Glomerular visceral epithelial cell (primary cell): ENCODE data around the gene DNAH11.
"Not testable (repeated sequence)": the region's sequence is repeated elsewhere in the genome, so short reads cannot be mapped to it uniquely, and the experiment has no call there.

Source experiments
- DNase-seq: peaks from one replicate; pipeline ENCODE4 v3.0.0-alpha.2; 2016; ENCODE audit errors: extremely low spot score

The DNAH11 gene

DNA sequence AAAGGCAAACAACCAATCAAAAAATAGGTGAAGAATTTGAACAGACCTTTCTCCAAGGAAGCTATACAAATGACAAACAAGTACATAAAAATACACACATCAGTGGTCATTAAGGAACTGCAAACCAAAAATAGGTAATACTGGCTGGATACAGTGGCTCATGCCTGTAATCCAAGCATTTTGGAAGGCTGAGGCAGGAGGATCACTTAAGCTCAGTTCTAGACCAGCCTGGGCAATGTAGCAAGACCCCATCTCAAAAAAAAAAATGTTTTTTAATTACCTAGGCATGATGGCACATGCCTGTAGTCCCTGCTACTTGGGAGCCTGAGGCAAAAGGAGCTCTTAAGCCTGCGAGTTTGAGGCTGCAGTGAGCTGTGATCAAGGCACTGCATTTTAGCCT is 383.6 kb downstream of the DNAH11 start:
- no peak for DNase-seq

DNA sequence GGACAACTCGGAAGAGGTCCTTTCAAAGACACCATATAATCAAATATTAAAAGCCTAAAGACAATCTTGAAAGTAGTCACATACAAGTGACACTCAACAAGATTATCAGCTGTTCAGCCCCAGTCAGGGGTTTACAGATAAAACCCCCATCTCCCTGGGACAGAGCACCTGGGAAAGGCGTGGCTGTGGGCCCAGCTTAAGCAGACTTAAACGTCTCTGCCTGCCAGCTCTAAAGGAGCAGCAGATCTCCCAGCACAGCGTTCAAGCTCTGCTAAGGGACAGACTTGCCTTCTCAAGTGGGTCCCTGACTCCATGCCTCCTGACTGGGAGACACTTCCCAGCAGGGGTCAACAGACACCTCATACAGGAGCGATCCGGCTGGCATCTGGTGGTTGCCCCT is 384.9 kb downstream of the DNAH11 start:
- no peak for DNase-seq

DNA sequence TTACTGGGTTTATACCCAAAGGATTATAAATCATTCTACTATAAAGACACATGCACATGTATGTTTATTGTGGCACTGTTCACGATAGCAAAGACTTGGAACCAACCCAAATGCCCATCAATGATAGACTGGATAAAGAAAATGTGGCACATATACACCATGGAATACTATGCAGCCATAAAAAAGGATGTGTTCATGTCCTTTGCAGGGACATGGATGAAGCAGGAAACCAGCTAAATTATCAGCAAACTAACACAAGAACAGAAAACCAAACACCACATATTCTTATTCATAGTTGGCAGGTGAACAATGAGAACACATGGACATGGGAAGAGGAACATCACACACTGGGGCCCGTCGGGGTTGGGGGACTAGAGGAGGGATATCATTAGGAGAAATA is 390.5 kb downstream of the DNAH11 start:
- DNase-seq: not testable (repeated sequence)

DNA sequence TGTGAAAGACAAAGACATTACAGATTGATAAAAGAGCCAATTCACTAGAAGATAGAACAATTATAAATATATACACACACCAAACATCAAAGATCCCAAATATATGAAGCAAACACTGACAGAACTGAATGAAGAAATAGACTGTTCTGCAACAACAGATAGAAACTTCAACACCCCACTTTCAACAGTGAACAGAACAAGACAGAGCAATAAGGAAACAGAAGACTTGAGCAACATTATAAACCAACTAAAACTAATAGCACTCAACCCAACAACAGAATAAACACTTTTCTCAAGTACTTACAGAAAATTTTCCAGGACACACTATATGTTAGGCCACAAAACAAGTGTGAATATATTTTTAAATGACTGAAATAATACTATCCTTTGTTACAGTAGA is 392.0 kb downstream of the DNAH11 start:
- DNase-seq: no peak

DNA sequence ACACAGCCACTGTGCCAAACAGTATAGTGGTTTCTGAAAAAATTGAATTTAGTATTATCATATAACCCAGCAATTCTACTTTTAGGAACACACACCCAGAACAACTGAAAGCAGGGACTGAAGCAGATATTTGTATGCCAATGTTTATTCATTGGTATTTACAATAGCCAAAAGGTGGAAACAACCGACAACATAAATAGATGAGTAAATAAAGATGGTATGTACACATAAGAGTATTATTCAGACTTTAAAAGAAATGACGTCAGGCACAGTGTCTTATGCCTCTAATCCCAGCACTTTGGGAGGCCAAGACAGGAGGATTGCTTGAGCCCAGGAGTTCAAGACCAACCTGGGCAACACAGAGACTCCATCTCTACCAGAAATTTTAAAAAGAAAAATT is 395.6 kb downstream of the DNAH11 start:
- DNase-seq: no peak

DNA sequence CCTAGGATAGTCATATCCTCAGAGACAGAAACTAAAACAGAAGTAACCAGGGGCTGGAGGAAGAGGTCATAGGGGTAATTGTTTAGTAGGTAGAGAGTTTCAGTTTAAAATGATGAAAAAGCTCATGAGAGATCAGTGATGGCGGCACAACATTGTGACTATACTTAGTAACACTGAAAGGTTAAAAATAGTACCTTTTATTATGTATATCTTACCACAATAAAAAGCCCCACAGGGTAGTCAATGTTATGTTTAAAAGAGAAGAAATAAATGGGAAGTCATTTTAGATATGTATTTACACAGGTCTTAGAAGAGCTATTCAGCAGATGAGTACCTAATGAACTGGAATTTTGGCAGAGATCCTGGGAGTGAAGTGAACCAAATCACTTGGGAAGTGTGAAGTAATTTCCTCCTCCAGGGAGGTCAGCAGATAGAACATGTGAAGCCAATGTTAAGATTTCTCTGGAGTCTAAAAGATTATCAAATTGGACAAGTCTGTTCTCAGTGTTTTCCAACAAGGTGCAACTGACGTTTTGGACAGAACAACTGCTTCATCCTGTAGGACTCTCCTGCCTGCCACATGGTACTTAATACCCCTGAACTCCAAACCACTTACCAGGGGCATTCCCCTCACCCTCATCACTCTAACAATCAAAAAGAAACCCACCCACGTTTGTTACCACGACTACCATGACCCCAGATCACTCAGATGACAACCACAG is 396.5 kb downstream of the DNAH11 start:
- DNase-seq: peak; percentile 85

DNA sequence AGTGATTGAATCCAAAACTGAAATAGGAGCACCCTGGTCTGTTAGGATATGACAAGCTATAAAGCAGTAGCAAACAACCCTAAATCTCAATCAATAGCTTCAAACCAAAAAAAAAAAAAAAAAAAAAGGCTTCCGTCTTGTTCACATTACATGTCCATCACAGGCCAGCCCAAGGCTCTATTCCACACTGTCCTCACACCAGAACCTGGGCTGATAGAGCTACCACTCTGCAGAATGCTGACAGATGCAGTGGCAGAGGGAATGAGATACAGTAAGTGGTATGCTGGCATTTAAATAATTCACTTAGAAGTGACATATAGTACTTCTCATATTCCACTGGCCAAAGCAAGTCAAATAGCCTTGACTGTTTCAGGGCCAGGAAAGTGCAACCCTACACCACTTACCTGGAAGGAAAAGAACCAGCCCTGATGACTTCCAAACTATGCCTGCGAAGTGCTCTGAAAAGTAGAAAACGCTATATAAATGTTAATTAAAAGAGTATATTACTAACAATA is 397.1 kb downstream of the DNAH11 start:
- DNase-seq: no peak

DNA sequence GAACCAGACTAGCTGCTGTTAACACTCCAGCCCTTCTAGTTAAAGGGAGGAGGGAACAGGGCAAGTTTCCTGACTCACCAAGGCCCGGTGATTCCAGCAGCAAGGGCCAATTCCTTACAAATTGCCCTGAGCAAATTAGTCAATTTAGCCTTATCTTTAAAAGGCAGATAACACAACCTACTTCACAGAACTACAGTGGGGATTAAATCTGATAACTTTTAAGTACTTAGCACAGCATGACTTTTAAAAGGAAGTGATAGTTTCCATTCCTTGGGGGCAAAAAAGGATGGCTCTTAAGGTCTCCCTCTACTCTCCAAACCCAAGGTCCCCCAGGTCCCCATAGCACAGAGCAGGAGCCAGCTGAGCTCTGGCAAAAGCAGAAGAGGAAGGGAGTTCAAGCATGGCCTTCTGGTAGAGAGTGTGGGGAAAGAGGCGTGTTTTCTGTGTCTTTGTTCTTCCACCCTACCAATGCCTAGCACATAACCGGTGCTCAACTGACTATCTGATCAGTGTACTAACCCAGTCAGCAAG is 398.8 kb downstream of the DNAH11 start:
- no peak for DNase-seq

DNA sequence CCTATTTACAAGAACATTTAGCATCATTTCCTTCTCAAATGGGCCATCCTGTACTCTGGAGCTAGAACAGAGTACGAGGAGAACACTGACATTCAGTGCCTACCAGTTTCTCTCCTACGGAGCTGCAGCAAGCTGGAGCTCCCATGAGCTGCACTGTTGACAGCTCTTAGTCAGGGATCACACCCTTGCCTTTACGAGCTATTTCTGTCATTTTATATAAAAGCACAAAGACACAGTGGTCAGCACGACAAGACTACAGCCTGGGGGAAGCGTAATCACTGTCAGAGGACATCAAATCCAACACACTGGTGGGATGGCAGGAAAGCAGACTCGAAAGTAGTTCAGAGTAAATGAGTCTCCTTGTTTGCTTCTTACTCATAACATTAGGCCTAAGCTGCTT is 400.1 kb downstream of the DNAH11 start:
- DNase-seq: no peak

DNA sequence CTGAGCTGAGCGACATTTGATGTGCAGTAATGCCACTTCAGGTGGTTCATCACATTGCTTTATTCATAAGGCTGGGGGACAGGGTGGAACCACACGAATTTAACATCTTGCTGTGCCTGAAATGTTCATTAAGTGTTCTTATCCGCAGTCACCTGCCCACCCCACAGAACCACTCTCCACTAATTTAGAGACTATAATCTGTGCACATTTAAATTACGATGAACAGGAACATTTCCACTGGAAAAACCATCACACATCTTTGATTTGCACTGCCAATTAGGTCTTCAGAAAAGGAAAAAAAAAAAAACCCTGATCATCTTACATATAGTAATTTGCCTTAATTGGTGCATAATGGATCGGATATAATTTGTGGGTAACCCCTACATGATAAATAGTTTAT is 400.6 kb downstream of the DNAH11 start:
- DNase-seq: no peak

DNA sequence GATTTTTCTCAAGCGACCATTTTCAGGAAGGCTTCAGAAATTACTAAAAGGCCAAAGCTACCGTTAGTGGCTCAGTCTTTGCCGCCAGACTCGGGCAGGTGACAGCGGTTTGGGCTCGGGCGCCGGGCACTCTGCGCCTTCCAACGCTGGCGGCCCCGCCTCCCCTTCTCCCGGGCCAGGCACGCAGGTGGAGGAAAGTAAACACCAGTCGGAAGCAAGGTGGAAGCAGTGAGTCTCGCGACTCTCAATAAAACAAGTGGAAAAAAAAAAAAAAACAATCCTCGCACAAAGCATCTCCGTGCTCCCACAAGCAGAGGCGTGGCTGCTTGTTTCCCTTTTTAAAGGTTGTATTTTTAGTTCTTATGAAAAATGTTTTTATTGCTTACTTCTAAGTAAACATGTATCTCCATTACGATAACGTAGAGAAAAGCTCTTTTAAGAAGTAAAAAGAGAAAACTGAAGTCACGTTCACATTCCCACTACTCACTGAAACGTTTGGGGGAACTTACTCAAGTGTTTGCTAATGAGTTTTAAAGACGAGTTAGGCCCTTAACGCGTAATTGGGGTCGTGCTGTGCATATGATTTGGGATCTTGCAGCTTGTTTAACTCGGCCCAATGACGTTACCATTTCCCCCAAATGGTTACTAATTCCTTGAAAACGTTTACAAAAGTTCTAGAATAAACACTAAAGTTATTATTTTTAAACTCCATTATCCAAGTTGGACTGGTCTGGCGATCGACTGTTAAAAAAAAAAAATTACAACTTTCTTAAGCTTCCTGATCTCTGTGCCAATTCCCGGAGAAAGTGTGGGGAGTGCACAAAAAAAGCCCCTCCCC is 402.0 kb downstream of the DNAH11 start:
- peak; percentile 16 for DNase-seq

DNA sequence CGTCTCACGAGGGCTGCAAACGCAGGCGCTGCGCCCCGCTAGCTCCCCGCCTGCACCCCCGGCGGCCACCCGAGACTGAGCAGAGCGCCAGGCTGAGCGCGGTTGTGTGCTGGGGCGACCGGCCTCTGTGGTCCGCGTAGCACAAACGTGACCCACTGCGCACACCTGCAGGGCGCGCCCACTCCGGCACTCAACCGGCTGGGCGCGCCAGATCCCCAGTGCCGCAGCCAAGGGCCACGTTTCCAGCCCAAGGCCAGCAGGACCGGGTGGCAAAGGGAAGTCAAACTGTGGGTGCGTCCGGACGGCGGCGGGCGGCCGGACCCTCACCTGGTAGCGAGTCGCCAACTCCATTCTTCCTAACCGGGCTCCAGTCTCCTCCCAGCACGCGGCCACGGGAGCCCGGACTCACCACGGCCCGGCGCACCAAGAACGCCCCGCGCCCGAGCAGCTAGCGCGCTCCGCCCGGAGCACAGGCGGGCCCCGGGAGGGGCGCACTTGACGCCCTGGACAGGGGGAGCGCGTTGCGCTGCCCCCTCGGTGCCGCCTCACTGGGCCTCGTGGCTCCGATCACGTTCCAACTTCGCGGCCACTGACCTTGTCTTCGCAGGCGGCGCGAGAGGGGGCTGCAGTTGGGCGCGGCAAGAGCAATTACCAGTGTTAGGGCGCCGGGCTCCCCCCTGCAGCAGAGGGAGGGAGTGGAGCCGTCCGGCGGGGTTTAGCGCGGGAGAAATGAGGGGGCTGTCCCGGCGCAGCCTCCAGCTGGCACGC is 402.8 kb downstream of the DNAH11 start, which contains the start of gene CDCA7L:
Gene CDCA7L, minus strand, starts transcription at position 446 of the 768 bp plus-strand sequence. Its CDS starts 95 bp downstream, at position 351.
- peak; percentile 72 for DNase-seq

DNA sequence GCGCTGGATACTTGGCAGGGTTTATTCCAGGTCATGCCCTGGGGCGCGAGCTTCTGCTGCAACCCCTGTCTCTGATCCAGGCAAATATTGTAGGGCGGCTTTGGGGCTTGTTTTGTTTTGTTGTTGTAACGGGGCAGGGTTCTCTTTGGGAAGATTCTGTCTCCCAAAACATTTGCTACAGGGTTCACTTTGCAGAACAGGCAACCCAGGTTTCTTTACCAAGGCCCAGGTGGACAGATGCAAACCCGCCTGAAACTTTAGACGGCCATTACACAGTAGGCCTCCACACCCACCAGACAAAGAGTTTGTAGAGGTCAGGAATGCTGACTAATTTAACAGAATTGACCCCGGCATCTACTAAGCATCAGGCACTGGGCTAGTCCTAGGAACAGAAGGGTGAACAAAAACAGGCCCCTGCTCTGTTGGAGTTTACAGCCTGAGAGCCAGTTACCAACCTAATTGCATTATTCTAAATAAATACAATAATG is 403.4 kb downstream of the DNAH11 start:
- no peak for DNase-seq

DNA sequence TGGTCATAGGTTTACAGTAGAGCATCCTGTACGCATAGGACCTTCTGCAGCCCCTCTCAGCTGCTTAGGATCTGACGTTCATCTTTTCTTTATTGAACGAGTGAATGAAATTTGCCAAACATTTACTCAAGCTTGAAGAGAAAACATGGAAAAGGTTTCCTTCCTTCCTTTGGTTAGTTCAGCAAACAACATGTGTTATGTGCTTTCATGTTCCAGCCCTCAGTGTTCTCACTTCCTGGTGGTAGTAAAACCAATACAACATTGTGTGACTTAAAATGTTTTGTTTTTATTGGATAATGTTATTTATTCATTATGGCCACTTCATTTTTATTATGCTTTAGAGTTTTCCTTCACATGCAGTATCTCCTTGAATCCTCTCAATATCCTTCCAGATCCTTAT is 404.2 kb downstream of the DNAH11 start:
- DNase-seq: no peak

DNA sequence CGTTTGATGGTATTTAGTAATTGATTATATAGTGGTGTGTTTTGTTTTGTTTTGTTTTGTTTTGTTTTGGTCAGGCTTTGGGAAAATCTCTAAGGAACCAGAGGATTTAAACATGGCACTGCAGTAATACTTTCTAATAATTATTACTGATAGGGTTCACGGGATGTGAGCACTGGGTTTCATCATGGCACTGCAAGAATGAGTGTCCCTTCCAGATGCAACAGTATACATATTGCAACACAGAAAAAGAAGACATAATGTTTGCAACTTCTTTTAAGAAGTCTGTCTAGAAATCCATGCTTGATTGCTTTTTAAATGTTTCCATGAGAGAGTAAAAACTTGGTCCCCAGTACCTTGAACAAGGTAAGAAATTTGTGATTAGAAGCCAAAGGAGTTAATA is 405.1 kb downstream of the DNAH11 start:
- no peak for DNase-seq

DNA sequence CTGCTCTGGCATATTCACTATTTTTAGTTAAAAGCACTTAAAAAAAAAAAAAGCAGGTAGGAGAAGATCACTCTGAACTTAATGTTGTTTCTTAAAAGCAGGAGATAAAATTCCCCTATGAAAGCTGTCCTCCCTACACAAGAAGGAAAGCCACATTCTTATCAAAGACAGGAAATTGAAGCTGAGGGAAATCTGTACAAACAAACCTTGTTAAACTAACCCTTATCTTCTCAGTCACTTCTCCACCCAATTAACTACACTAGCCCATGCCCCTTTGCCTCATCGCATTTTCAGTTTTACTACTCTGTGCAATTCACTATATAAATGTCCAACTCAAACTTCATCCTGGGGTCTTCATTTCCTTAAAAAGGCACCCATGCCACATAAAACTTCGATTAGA is 405.5 kb downstream of the DNAH11 start:
- DNase-seq: no peak

DNA sequence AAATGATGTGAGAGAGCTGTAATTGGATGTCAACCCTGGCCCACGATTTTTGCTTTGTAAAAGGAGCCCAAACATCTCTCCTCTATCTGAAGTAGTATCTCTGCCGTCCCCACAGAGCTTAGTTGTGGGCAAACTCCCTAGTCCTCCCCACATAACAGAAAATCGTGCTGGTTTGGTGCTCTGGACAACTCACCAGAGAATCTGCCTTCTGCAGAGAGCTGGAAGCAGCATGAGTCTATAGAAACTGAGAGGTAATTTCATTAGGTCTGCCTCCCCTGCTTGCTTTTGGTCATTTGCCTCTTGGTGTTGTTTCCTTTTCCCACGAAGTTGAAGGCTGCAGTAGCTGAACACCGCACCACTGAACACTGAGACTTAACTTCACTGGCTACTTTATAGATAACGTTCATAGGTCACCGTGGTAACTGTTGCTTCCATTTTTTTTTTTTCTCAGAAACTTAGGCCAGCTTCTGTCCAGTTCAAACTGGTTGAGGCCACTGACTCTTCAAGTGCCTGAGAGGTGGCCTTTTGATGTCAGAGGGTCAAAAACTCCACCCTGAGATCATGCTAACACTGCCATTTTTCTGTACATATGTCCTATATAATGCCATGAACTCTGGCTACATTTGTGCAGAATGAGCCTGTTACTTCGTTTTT is 406.2 kb downstream of the DNAH11 start:
- no peak for DNase-seq
